HepG2 (cell line): ENCODE measurements around the gene TPX2. TPM values are rescaled to one million over a fixed set of nuclear protein-coding genes. Genes with fewer than 3 reads are reported as not detected.

Experiments used
- CEBPG ChIP-seq: IDR thresholded peaks from 2 replicates; pipeline ENCODE4 v1.6.1; 2016
- CREM ChIP-seq, 2 experiments: sonication (generic) in 1 of 2; formaldehyde crosslinking in 1 of 2; IDR thresholded peaks; 2 replicates each; pipeline versions ENCODE4 v1.4.0 to v1.6.1; 2016 to 2020; ENCODE audit warnings: antibody characterized with exemption in 1 of 2, mild to moderate bottlenecking in 1 of 2, missing genetic modification reagents in 1 of 2
- GTF2F1 ChIP-seq: fragments of 150-350 bp; IDR thresholded peaks from 2 replicates; pipeline ENCODE4 v1.6.1; 2014; ENCODE audit warnings: low read length
- NKX3-1 ChIP-seq: sonication (generic); formaldehyde crosslinking; IDR thresholded peaks from 2 replicates; pipeline ENCODE4 v1.5.0; 2020; ENCODE audit warnings: missing genetic modification reagents
- SMAD9 ChIP-seq: sonication (generic); formaldehyde crosslinking; IDR thresholded peaks from 2 replicates; pipeline ENCODE4 v1.5.1; 2020; ENCODE audit warnings: mild to moderate bottlenecking, missing genetic modification reagents
- YY1 ChIP-seq: IDR thresholded peaks from 2 replicates; pipeline ENCODE4 v1.6.1; 2011; ENCODE audit warnings: low read length, low read depth, moderate library complexity, mild to moderate bottlenecking; ENCODE audit not compliant: insufficient read depth, insufficient replicate concordance
- ZSCAN29 ChIP-seq: sonication (generic); formaldehyde crosslinking; conservative IDR thresholded peaks from 2 replicates; pipeline ENCODE4 v1.4.0; 2020; ENCODE audit warnings: mild to moderate bottlenecking, missing genetic modification reagents
- polyA plus RNA-seq, 8 experiments: library from polyadenylated mRNA; depleted of rRNA in 3 of 8; stranded (reverse) in 7 of 8; unstranded in 1 of 8; fragments of >200 nt; fragmentation: Illumina TruSeq in 4 of 8; extraction: Trizol in 4 of 8; gene quantifications; 2 replicates each; pipeline versions ENCODE4 v1.2.1 to v1.2.3, GENCODE V29; 2011 to 2016; ENCODE audit warnings: low read depth in 4 of 8, missing spikeins in 1 of 8, mixed read lengths in 1 of 8; ENCODE audit not compliant: insufficient read depth in 1 of 8
- total RNA-seq, 5 experiments: library from RNA; depleted of rRNA; stranded (reverse); fragments of >200 nt; fragmentation: Illumina TruSeq; extraction: Trizol; gene quantifications; 2 replicates each; pipeline ENCODE4 v1.2.3, GENCODE V29; 2016; ENCODE audit warnings: low read depth in 1 of 5
- TF ChIP-seq, protein P1 (sequence below): sonication (generic); formaldehyde crosslinking; IDR thresholded peaks from 2 replicates; pipeline ENCODE4 v1.5.0; 2020; ENCODE audit warnings: missing genetic modification reagents
- TF ChIP-seq, protein P2 (sequence below): sonication (generic); formaldehyde crosslinking; conservative IDR thresholded peaks from 2 replicates; pipeline ENCODE4 v1.8.0; 2022; ENCODE audit warnings: missing genetic modification reagents
- TF ChIP-seq, protein P3 (sequence below): IDR thresholded peaks from 2 replicates; pipeline ENCODE4 v1.6.1; 2012; ENCODE audit warnings: inconsistent platforms
- TF ChIP-seq, protein P4 (sequence below): sonication (generic); formaldehyde crosslinking; IDR thresholded peaks from 2 replicates; pipeline ENCODE4 v1.4.0; 2020; ENCODE audit warnings: mild to moderate bottlenecking, missing genetic modification reagents
- TF ChIP-seq, protein P5 (sequence below): sonication (generic); formaldehyde crosslinking; IDR thresholded peaks from 2 replicates; pipeline ENCODE4 v1.4.0; 2020; ENCODE audit warnings: missing genetic modification reagents, borderline replicate concordance
- TF ChIP-seq, protein P6 (sequence below), 2 experiments: sonication (generic) in 1 of 2; formaldehyde crosslinking in 1 of 2; IDR thresholded peaks; 2 replicates each; pipeline versions ENCODE4 v1.4.0 to v1.6.1; 2016 to 2020; ENCODE audit warnings: borderline replicate concordance in 1 of 2, low read depth in 1 of 2, mild to moderate bottlenecking in 1 of 2, missing genetic modification reagents in 1 of 2

The TPX2 gene
- total and polyA plus RNA-seq, 2 of the 13 experiments (the other 11 are each of a cell fraction or from before 2014, with no cell fraction given), result 34.3 to 124 TPM

DNA sequence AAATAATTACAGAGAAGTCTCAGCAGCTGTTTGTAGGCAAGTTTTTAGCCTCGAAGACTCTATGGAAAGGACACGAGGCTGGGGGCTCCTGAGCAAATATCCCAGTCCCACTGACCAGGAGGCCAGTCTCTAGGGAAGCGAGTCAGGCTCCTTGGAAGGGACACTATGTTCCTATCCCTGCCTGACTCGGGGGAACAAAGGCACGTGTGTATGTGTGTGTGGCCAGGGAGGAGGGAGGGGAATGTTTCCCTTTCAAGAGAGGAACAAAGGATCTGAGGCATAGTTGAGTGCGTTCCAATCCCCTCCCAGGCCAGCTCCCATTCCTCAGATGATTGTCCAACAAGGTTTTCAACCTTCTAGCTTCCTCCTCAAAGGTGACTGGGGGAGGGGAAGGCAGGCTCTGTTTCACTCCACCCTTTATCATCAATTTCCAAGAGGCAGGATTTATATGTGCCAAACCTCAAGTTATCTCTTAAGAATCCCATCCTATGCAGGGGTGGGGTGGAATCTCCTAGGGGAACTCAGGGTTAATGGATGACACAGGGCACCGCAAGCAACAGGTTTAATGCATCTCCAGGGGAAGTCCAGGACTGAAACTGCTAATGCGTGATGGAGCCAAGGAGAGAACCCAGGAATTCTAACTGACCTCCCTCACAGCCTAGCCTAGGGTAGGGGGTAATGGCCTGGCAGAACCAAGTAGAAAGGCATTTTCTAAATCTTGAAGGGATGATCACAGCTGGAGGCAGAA lies 26.4 kb upstream of the TPX2 start (continued):
- TF ChIP-seq, protein P1, sequence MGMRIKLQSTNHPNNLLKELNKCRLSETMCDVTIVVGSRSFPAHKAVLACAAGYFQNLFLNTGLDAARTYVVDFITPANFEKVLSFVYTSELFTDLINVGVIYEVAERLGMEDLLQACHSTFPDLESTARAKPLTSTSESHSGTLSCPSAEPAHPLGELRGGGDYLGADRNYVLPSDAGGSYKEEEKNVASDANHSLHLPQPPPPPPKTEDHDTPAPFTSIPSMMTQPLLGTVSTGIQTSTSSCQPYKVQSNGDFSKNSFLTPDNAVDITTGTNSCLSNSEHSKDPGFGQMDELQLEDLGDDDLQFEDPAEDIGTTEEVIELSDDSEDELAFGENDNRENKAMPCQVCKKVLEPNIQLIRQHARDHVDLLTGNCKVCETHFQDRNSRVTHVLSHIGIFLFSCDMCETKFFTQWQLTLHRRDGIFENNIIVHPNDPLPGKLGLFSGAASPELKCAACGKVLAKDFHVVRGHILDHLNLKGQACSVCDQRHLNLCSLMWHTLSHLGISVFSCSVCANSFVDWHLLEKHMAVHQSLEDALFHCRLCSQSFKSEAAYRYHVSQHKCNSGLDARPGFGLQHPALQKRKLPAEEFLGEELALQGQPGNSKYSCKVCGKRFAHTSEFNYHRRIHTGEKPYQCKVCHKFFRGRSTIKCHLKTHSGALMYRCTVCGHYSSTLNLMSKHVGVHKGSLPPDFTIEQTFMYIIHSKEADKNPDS (CRISPR knock-in tag), result no peak
- TF ChIP-seq, protein P2, sequence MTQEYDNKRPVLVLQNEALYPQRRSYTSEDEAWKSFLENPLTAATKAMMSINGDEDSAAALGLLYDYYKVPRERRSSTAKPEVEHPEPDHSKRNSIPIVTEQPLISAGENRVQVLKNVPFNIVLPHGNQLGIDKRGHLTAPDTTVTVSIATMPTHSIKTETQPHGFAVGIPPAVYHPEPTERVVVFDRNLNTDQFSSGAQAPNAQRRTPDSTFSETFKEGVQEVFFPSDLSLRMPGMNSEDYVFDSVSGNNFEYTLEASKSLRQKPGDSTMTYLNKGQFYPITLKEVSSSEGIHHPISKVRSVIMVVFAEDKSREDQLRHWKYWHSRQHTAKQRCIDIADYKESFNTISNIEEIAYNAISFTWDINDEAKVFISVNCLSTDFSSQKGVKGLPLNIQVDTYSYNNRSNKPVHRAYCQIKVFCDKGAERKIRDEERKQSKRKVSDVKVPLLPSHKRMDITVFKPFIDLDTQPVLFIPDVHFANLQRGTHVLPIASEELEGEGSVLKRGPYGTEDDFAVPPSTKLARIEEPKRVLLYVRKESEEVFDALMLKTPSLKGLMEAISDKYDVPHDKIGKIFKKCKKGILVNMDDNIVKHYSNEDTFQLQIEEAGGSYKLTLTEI, result no peak
- TF ChIP-seq, protein P3, sequence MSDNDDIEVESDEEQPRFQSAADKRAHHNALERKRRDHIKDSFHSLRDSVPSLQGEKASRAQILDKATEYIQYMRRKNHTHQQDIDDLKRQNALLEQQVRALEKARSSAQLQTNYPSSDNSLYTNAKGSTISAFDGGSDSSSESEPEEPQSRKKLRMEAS, result peak; percentile 93
- TF ChIP-seq, protein P4, sequence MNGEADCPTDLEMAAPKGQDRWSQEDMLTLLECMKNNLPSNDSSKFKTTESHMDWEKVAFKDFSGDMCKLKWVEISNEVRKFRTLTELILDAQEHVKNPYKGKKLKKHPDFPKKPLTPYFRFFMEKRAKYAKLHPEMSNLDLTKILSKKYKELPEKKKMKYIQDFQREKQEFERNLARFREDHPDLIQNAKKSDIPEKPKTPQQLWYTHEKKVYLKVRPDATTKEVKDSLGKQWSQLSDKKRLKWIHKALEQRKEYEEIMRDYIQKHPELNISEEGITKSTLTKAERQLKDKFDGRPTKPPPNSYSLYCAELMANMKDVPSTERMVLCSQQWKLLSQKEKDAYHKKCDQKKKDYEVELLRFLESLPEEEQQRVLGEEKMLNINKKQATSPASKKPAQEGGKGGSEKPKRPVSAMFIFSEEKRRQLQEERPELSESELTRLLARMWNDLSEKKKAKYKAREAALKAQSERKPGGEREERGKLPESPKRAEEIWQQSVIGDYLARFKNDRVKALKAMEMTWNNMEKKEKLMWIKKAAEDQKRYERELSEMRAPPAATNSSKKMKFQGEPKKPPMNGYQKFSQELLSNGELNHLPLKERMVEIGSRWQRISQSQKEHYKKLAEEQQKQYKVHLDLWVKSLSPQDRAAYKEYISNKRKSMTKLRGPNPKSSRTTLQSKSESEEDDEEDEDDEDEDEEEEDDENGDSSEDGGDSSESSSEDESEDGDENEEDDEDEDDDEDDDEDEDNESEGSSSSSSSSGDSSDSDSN (CRISPR knock-in tag), result no peak; the same call in 1 of the 2 replicates
- peak; percentile 87 for TF ChIP-seq ZSCAN29 (CRISPR knock-in tag)
- TF ChIP-seq, protein P5, sequence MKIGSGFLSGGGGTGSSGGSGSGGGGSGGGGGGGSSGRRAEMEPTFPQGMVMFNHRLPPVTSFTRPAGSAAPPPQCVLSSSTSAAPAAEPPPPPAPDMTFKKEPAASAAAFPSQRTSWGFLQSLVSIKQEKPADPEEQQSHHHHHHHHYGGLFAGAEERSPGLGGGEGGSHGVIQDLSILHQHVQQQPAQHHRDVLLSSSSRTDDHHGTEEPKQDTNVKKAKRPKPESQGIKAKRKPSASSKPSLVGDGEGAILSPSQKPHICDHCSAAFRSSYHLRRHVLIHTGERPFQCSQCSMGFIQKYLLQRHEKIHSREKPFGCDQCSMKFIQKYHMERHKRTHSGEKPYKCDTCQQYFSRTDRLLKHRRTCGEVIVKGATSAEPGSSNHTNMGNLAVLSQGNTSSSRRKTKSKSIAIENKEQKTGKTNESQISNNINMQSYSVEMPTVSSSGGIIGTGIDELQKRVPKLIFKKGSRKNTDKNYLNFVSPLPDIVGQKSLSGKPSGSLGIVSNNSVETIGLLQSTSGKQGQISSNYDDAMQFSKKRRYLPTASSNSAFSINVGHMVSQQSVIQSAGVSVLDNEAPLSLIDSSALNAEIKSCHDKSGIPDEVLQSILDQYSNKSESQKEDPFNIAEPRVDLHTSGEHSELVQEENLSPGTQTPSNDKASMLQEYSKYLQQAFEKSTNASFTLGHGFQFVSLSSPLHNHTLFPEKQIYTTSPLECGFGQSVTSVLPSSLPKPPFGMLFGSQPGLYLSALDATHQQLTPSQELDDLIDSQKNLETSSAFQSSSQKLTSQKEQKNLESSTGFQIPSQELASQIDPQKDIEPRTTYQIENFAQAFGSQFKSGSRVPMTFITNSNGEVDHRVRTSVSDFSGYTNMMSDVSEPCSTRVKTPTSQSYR (CRISPR knock-in tag), result peak; percentile 96
- TF ChIP-seq NKX3-1 (CRISPR knock-in tag), result no peak
- TF ChIP-seq, protein P6, sequence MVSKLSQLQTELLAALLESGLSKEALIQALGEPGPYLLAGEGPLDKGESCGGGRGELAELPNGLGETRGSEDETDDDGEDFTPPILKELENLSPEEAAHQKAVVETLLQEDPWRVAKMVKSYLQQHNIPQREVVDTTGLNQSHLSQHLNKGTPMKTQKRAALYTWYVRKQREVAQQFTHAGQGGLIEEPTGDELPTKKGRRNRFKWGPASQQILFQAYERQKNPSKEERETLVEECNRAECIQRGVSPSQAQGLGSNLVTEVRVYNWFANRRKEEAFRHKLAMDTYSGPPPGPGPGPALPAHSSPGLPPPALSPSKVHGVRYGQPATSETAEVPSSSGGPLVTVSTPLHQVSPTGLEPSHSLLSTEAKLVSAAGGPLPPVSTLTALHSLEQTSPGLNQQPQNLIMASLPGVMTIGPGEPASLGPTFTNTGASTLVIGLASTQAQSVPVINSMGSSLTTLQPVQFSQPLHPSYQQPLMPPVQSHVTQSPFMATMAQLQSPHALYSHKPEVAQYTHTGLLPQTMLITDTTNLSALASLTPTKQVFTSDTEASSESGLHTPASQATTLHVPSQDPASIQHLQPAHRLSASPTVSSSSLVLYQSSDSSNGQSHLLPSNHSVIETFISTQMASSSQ (IDR thresholded peaks at IDR 0.05; ENCODE audit: low read depth), result peak; percentile 43
- TF ChIP-seq, protein P6 (CRISPR knock-in tag; IDR thresholded peaks at IDR 0.05; ENCODE audit: borderline replicate concordance), result peak; percentile 77; the same call in 1 of the 2 replicates
- TF ChIP-seq YY1, result peak; percentile 8
- no peak for TF ChIP-seq GTF2F1
- TF ChIP-seq CREM (IDR thresholded peaks at IDR 0.05), result peak; percentile 84
- no peak for TF ChIP-seq CREM (CRISPR knock-in tag; IDR thresholded peaks at IDR 0.05)
- no peak for TF ChIP-seq CEBPG (CRISPR knock-in tag)
- peak; percentile 26; the same call in 1 of the 2 replicates for TF ChIP-seq SMAD9 (CRISPR knock-in tag)
